Measurements from ENCODE around the gene TMC5. TPM values are rescaled to one million over a fixed set of nuclear protein-coding genes. Genes with fewer than 3 reads are reported as not detected.
"Not testable (repeated sequence)": the region's sequence is repeated elsewhere in the genome, so short reads cannot be mapped to it uniquely, and the experiment has no call there.

Gene TMC5, protein sequence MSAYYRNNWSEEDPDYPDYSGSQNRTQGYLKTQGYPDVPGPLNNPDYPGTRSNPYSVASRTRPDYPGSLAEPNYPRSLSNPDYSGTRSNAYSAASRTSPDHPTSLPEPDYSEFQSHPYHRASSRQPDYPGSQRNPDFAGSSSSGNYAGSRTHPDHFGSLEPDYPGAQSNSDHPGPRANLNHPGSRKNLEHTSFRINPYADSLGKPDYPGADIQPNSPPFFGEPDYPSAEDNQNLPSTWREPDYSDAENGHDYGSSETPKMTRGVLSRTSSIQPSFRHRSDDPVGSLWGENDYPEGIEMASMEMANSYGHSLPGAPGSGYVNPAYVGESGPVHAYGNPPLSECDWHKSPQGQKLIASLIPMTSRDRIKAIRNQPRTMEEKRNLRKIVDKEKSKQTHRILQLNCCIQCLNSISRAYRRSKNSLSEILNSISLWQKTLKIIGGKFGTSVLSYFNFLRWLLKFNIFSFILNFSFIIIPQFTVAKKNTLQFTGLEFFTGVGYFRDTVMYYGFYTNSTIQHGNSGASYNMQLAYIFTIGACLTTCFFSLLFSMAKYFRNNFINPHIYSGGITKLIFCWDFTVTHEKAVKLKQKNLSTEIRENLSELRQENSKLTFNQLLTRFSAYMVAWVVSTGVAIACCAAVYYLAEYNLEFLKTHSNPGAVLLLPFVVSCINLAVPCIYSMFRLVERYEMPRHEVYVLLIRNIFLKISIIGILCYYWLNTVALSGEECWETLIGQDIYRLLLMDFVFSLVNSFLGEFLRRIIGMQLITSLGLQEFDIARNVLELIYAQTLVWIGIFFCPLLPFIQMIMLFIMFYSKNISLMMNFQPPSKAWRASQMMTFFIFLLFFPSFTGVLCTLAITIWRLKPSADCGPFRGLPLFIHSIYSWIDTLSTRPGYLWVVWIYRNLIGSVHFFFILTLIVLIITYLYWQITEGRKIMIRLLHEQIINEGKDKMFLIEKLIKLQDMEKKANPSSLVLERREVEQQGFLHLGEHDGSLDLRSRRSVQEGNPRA
- not detected for total RNA-seq
- under 1 TPM in 2 of 3 donors, not detected in 1; 0.01 to 0.04 TPM for polyA plus RNA-seq
- long read RNA-seq, donor 1, partial matches to known transcripts, result 0 of 1 reads
- long read RNA-seq, donor 1, other reads (novel, unspliced or antisense), result 1 of 1 reads
- long read RNA-seq, donor 2, result 0 reads

DNA sequence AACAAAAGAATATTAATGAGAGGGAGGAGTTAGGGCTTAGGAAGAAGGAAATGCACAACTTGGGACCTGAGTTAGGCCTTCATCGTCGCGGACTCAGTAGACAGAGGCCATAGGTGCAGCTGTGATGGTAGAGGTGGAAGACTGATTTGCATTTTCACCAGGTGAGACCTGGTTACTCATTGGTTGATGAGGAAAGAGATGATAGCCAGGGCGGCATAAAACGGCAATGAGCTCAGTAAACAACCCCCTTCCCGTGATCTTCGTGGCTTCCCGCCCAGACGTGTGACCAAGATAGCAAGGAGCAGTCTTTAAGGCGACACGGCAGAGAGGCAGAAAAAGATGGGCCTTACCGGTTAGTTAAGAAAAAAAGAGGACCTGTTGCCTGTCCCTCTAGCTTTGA, at the start of gene TMC5:
Gene TMC5 (plus strand): TSS at position 244 of the 400 bp plus-strand sequence. CDS start 22,156 bp downstream, outside the sequence.
- intact Hi-C loops (cut with DNase I), result no loop called here
- Histone ChIP-seq H3K27ac (no peak within 1 kb of the TSS), H3K9me3 (no peaks in the 10 kb centered on the region), H3K36me3 (ENCODE audit: insufficient read depth in 1 of 2, low read depth in 1 of 2) (no peaks in the 10 kb centered on the region), H3K27me3 (ENCODE audit: insufficient read depth in 3 of 3, low read length in 2 of 3) (peaks cover 0 to 3% (median 0%) of the 10 kb centered on the region in 3 donors), H3K4me3 (no peak within 1 kb of the TSS), H3K4me1 (no peaks in the 10 kb centered on the region)
- ATAC-seq (no peak), DNase-seq (no peak)
- TF ChIP-seq, protein P1, sequence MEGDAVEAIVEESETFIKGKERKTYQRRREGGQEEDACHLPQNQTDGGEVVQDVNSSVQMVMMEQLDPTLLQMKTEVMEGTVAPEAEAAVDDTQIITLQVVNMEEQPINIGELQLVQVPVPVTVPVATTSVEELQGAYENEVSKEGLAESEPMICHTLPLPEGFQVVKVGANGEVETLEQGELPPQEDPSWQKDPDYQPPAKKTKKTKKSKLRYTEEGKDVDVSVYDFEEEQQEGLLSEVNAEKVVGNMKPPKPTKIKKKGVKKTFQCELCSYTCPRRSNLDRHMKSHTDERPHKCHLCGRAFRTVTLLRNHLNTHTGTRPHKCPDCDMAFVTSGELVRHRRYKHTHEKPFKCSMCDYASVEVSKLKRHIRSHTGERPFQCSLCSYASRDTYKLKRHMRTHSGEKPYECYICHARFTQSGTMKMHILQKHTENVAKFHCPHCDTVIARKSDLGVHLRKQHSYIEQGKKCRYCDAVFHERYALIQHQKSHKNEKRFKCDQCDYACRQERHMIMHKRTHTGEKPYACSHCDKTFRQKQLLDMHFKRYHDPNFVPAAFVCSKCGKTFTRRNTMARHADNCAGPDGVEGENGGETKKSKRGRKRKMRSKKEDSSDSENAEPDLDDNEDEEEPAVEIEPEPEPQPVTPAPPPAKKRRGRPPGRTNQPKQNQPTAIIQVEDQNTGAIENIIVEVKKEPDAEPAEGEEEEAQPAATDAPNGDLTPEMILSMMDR (IDR thresholded peaks at IDR 0.05), result no peak
- WGBS, 3 donors, result 58 to 64% (median 59%) methylated on average over 12 of the region's 12 CpGs

DNA sequence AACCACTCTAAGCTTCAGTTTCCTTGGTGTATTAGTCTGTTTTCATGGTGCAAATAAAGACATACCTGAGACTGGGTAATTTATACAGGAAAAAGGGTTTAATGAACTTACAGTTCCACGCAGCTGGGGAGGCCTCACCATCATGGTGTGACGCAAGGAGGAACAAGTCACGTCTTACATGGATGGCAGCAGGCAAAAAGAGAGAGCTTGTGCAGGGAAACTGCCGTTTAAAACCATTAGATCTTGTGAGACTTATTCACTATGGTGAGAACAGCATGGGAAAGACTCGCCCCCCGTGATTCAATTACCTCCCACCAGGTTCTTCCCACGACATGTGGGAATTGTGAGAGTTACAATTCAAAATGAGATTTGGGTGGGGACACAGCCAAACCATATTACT, 45.1 kb upstream of the TMC5 start:
- not testable (repeated sequence) for H3K36me3 ChIP-seq (ENCODE audit: insufficient read depth in 1 of 2, low read depth in 1 of 2); DNase-seq; H3K4me1 ChIP-seq; H3K27ac ChIP-seq; H3K9me3 ChIP-seq; H3K4me3 ChIP-seq; H3K27me3 ChIP-seq (ENCODE audit: insufficient read depth in 3 of 3, low read length in 2 of 3); ATAC-seq
- intact Hi-C loops (cut with DNase I), result loop anchor here (10.0 kb wide), 2 partner anchors 198 to 388 kb away; partner anchors contain the start of gene TMC7 (in 2 of the 2)
- 69 to 78% (median 77%) methylated on average over 7 of the region's 7 CpGs for WGBS, 3 donors

DNA sequence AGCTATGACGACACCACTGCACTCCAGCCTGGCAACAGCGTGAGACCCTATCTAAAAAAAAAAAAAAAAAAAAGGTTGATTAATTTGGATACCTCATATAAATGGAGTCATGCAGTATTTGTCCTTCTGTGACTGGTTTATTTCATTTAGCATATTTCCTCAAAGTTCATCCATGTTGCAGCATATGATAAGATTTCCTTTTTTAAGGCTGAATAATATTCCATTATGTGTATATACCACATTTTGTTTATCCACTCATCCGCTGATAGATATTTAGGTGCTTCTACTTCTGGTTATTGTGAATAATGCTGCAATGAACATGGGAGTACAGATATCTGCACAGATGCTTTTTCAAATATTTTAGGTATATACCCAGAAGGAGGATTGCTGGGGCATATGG, 43.3 kb upstream of the TMC5 start:
- no peaks in the 10 kb centered on the region for H3K27me3 ChIP-seq (ENCODE audit: insufficient read depth in 3 of 3, low read length in 2 of 3)
- TF ChIP-seq, protein P1 (IDR thresholded peaks at IDR 0.05), result no peak
- H3K27ac ChIP-seq, result no peak overlapping the region
- ATAC-seq (no peak), DNase-seq (no peak)
- H3K36me3 ChIP-seq (ENCODE audit: insufficient read depth in 1 of 2, low read depth in 1 of 2), result no peaks in the 10 kb centered on the region
- H3K4me3 ChIP-seq, result no peak overlapping the region
- WGBS, 3 donors, result 92 to 98% (median 95%) methylated on average over 3 of the region's 3 CpGs
- H3K4me1 ChIP-seq, result no peaks in the 10 kb centered on the region
- no peaks in the 10 kb centered on the region for H3K9me3 ChIP-seq
- intact Hi-C loops (cut with DNase I), result loop anchor here (2.0 to 10.0 kb wide), 3 partner anchors 200 to 390 kb away; partner anchors contain the start of gene TMC7 (in 2 of the 2)

DNA sequence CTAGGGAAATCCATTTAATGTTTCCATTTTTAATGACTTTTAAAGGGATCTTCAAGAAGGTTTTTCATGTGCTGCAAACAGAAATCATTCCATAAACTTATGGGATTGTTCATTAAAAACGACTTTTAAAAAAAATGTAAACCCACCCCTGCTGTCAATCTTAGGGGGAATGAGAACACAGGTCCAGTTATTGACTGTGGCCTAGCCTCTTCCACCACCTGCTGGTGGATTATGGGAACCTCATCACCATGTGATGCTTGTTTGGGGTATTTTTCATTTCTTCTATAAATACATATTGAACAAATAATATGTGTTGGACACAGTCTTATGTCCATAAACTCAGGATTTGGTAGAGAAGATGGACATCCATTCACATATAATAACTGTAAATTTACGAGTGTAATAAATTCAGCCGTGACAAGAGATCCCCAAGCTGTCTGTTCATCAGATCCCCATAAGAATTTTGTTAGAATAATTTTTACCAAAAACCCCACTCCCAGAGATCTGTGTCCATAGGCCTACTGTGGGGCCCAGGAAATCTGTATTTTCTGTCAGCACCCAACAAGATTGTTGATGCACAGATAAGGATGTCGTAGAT, 42.0 kb upstream of the TMC5 start:
- no peak overlapping the region for H3K4me3 ChIP-seq
- H3K27ac ChIP-seq, result no peak overlapping the region
- TF ChIP-seq, protein P1 (IDR thresholded peaks at IDR 0.05), result peak; percentile 88
- H3K4me1 ChIP-seq, result no peaks in the 10 kb centered on the region
- DNase-seq (peak in 1 of 2 donors; percentile 16), ATAC-seq (peak in 2 of 4 donors; percentile 59 to 72)
- no peaks in the 10 kb centered on the region for H3K27me3 ChIP-seq (ENCODE audit: insufficient read depth in 3 of 3, low read length in 2 of 3)
- intact Hi-C loops (cut with DNase I), result loop anchor here (1.0 to 10.0 kb wide), 5 partner anchors 201 to 391 kb away; partner anchors contain the start of genes TMC7 (in 2 of the 2) and SYT17 (in 1 of the 2)
- 36 to 37% (median 36%) methylated on average over 4 of the region's 4 CpGs for WGBS, 3 donors
- no peaks in the 10 kb centered on the region for H3K9me3 ChIP-seq
- H3K36me3 ChIP-seq (ENCODE audit: insufficient read depth in 1 of 2, low read depth in 1 of 2), result no peaks in the 10 kb centered on the region
